A549 (cell line): ENCODE results near the gene APLP2. TPM values are rescaled to one million over a fixed set of nuclear protein-coding genes. Genes with fewer than 3 reads are reported as not detected.
A peak's percentile ranks its signal among the peaks of the same experiment; 100 is the strongest.

Experiments
- ATAC-seq, 2 experiments: fragments of 200-7000 bp in 1 of 2; fragments of >200 bp in 1 of 2; cut with Nextera tagmentation in 1 of 2; cut with Tn5 transposase in 1 of 2; 3 replicates each; pipeline versions ENCODE4 v1.8.0 to v1.9.1; 2018 to 2020; ENCODE audit warnings: mild to moderate bottlenecking in 1 of 2, moderate library complexity in 1 of 2
- CTCF ChIA-PET: fragments of 300-600 bp; sonication (Branson Sonifier 250); formaldehyde crosslinking; extraction: SDS; loops from one replicate; lab custom pipeline; 2021; ENCODE audit warnings: antibody characterized with exemption, inconsistent platforms; lab: Yijun Ruan, JAX
- POLR2A ChIA-PET: fragments of 350-600 bp; formaldehyde crosslinking; extraction: SDS; loops from one replicate; lab custom pipeline; 2021; ENCODE audit warnings: antibody characterized with exemption, inconsistent platforms; lab: Yijun Ruan, JAX
- DNase-seq, 2 experiments: peaks; one replicate each; pipeline versions ENCODE4 v3.0.0 to v3.0.0-alpha.2; 2011 to 2016; ENCODE audit warnings: low read depth in 1 of 2, low spot score in 1 of 2
- FAIRE-seq: peaks from 2 replicates; lab custom pipeline; 2011; peaks lifted over from hg19 to GRCh38; lab: Jason Lieb, UNC
- H3K27ac ChIP-seq, 2 experiments: fragments of >200 bp; sonication (Bioruptor Twin); formaldehyde crosslinking; 3 replicates each; pipeline ENCODE4 v1.5.1; 2016 to 2017
- H3K4me1 ChIP-seq: fragments of >200 bp; sonication (Bioruptor Twin); formaldehyde crosslinking; 3 replicates; pipeline ENCODE4 v1.6.1; 2016
- H3K4me2 ChIP-seq: fragments of >200 bp; sonication (Bioruptor Twin); formaldehyde crosslinking; 3 replicates; pipeline ENCODE4 v1.6.1; 2016
- H3K4me3 ChIP-seq: fragments of >200 bp; sonication (Bioruptor Twin); formaldehyde crosslinking; 3 replicates; pipeline ENCODE4 v1.5.1; 2016
- H3K9me3 ChIP-seq: fragments of >200 bp; sonication (Bioruptor Twin); formaldehyde crosslinking; 3 replicates; pipeline ENCODE4 v1.6.1; 2016
- CBX2 ChIP-seq: fragments of 200-600 bp; sonication (generic); IDR thresholded peaks from 2 replicates; pipeline ENCODE4 v1.6.1; 2016; ENCODE audit warnings: low read depth, mild to moderate bottlenecking, borderline replicate concordance
- CHD4 ChIP-seq: fragments of 200-600 bp; sonication (generic); IDR thresholded peaks from 2 replicates; pipeline ENCODE4 v1.6.1; 2016; ENCODE audit warnings: antibody characterized with exemption, mild to moderate bottlenecking, borderline replicate concordance
- EHMT2 ChIP-seq: fragments of 200-600 bp; sonication (generic); IDR thresholded peaks from 2 replicates; pipeline ENCODE4 v1.6.1; 2016; ENCODE audit warnings: antibody characterized with exemption, low read depth, mild to moderate bottlenecking, moderate library complexity
- EP300 ChIP-seq, 2 experiments: fragments of >200 bp; sonication (Bioruptor Twin); formaldehyde crosslinking; IDR thresholded peaks; 2 replicates in 1 of 2; 3 replicates in 1 of 2; pipeline ENCODE4 v1.6.1; 2016 to 2017
- FOSB ChIP-seq: fragments of 250-450 bp; sonication (Bioruptor Pico); IDR thresholded peaks from 2 replicates; pipeline ENCODE4 v1.5.0; 2020; ENCODE audit warnings: mild to moderate bottlenecking, moderate library complexity
- HDAC2 ChIP-seq: fragments of 200-600 bp; sonication (generic); IDR thresholded peaks from 2 replicates; pipeline ENCODE4 v1.6.1; 2016
- HEYL ChIP-seq: fragments of 250-450 bp; sonication (Bioruptor Pico); IDR thresholded peaks from 2 replicates; pipeline ENCODE4 v1.8.0; 2021; ENCODE audit warnings: mild to moderate bottlenecking, moderate library complexity
- HMGXB4 ChIP-seq: fragments of 250-450 bp; sonication (Bioruptor Pico); IDR thresholded peaks from 2 replicates; pipeline ENCODE4 v1.5.0; 2021; ENCODE audit warnings: mild to moderate bottlenecking, moderate library complexity, borderline replicate concordance
- HOXA7 ChIP-seq: fragments of 250-450 bp; sonication (Bioruptor Pico); IDR thresholded peaks from 2 replicates; pipeline ENCODE4 v1.5.0; 2020; ENCODE audit warnings: mild to moderate bottlenecking, moderate library complexity
- HOXB13 ChIP-seq: fragments of 250-450 bp; sonication (Bioruptor Pico); IDR thresholded peaks from 2 replicates; pipeline ENCODE4 v1.5.0; 2020; ENCODE audit warnings: low read depth, mild to moderate bottlenecking, moderate library complexity
- HOXB5 ChIP-seq: fragments of 250-450 bp; sonication (Bioruptor Pico); IDR thresholded peaks from 2 replicates; pipeline ENCODE4 v1.5.0; 2020; ENCODE audit warnings: mild to moderate bottlenecking, moderate library complexity
- JUN ChIP-seq, 2 experiments: fragments of >200 bp; sonication (Bioruptor Twin); formaldehyde crosslinking; IDR thresholded peaks; 2 replicates in 1 of 2; 3 replicates in 1 of 2; pipeline ENCODE4 v1.6.1; 2016 to 2017
- KDM1A ChIP-seq: fragments of 200-600 bp; sonication (generic); IDR thresholded peaks from 2 replicates; pipeline ENCODE4 v1.6.1; 2016; ENCODE audit warnings: low read depth, mild to moderate bottlenecking
- MAZ ChIP-seq: fragments of 150-350 bp; IDR thresholded peaks from 2 replicates; pipeline ENCODE4 v1.6.1; 2014; ENCODE audit warnings: antibody characterized with exemption, low read depth, low read length, borderline replicate concordance
- NFE2L2 ChIP-seq: fragments of 150-350 bp; conservative IDR thresholded peaks from 2 replicates; pipeline ENCODE4 v1.6.1; 2014; ENCODE audit warnings: low read length
- NPAS2 ChIP-seq: fragments of 250-450 bp; sonication (Bioruptor Pico); IDR thresholded peaks from 2 replicates; pipeline ENCODE4 v1.8.0; 2022; ENCODE audit warnings: mild to moderate bottlenecking, moderate library complexity, borderline replicate concordance
- POLR2A ChIP-seq: IDR thresholded peaks from 2 replicates; pipeline ENCODE4 v1.6.1; 2012; ENCODE audit warnings: mild to moderate bottlenecking, low read length
- RAD21 ChIP-seq, 2 experiments: fragments of >200 bp in 1 of 2; sonication (Bioruptor Twin) in 1 of 2; formaldehyde crosslinking in 1 of 2; IDR thresholded peaks in 1 of 2; conservative IDR thresholded peaks in 1 of 2; 2 replicates in 1 of 2; 3 replicates in 1 of 2; pipeline ENCODE4 v1.6.1; 2012 to 2018; ENCODE audit warnings: inconsistent platforms in 1 of 2
- REST ChIP-seq: fragments of 200-600 bp; sonication (generic); IDR thresholded peaks from 2 replicates; pipeline ENCODE4 v1.6.1; 2016; ENCODE audit warnings: antibody characterized with exemption, mild to moderate bottlenecking, moderate library complexity
- RFX5 ChIP-seq: fragments of 450-650 bp; IDR thresholded peaks from 2 replicates; pipeline ENCODE4 v1.7.1; 2014; ENCODE audit warnings: antibody characterized with exemption, mild to moderate bottlenecking, moderate library complexity
- WGBS: methylation state at CpG from one replicate; pipeline ENCODE4 v1.1.6; 2017; ENCODE audit errors: missing lambda C conversion rate; 5-methylcytosine and 5-hydroxymethylcytosine counted together
- polyA plus RNA-seq, 4 experiments: library from polyadenylated mRNA; depleted of rRNA in 3 of 4; stranded (reverse); fragments of >200 nt; fragmentation: RNase III in 1 of 4; extraction: RNeasy Plus Mini Kit Qiagen cat#74134 plus additional on column Dnase treatment in 1 of 4; gene quantifications; 2 replicates in 3 of 4; 3 replicates in 1 of 4; pipeline ENCODE4 v1.2.3, GENCODE V29; 2011 to 2017
- TF ChIP-seq, protein P1 (sequence below): IDR thresholded peaks from 2 replicates; pipeline ENCODE4 v1.6.1; 2012
- TF ChIP-seq, protein P2 (sequence below): fragments of >200 bp; sonication (Bioruptor Twin); formaldehyde crosslinking; IDR thresholded peaks from 3 replicates; pipeline ENCODE4 v1.5.1; 2016
- TF ChIP-seq, protein P3 (sequence below): fragments of >200 bp; sonication (Bioruptor Twin); formaldehyde crosslinking; IDR thresholded peaks from 3 replicates; pipeline ENCODE4 v1.6.1; 2016

The APLP2 gene
- polyA plus RNA-seq, 2 of the 4 experiments (the other 2 are of a cell fraction), result 166 to 203 TPM

- peaks cover 4% of the 10 kb centered on the region; the same call in 1 of the 3 replicates for H3K4me1 ChIP-seq
Observed at GRCh38 chr11:130066338-130066737, 3.4 kb upstream of the APLP2 start.

GRCh38 chr11:130068546-130068985, 1.1 kb upstream of the APLP2 start:
- peak overlapping the region; percentile 96 for H3K4me3 ChIP-seq
- TF ChIP-seq RFX5 (no peak), MAZ (no peak), HDAC2 (no peak), FOSB (no peak), CBX2 (no peak), CHD4 (no peak), KDM1A (no peak), JUN (IDR thresholded peaks at IDR 0.05) (no peak), HEYL (CRISPR knock-in tag) (no peak), NPAS2 (CRISPR knock-in tag) (no peak), HOXB13 (CRISPR knock-in tag) (no peak), HOXA7 (no peak), POLR2A (no peak), NFE2L2 (no peak)
- TF ChIP-seq, protein P1, sequence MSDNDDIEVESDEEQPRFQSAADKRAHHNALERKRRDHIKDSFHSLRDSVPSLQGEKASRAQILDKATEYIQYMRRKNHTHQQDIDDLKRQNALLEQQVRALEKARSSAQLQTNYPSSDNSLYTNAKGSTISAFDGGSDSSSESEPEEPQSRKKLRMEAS, result no peak
- TF ChIP-seq, protein P2, sequence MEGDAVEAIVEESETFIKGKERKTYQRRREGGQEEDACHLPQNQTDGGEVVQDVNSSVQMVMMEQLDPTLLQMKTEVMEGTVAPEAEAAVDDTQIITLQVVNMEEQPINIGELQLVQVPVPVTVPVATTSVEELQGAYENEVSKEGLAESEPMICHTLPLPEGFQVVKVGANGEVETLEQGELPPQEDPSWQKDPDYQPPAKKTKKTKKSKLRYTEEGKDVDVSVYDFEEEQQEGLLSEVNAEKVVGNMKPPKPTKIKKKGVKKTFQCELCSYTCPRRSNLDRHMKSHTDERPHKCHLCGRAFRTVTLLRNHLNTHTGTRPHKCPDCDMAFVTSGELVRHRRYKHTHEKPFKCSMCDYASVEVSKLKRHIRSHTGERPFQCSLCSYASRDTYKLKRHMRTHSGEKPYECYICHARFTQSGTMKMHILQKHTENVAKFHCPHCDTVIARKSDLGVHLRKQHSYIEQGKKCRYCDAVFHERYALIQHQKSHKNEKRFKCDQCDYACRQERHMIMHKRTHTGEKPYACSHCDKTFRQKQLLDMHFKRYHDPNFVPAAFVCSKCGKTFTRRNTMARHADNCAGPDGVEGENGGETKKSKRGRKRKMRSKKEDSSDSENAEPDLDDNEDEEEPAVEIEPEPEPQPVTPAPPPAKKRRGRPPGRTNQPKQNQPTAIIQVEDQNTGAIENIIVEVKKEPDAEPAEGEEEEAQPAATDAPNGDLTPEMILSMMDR, result no peak

More at GRCh38 chr11:130066338-130066737, 3.4 kb upstream of the APLP2 start:
- DNase-seq, result no peak
- TF ChIP-seq, protein P3, sequence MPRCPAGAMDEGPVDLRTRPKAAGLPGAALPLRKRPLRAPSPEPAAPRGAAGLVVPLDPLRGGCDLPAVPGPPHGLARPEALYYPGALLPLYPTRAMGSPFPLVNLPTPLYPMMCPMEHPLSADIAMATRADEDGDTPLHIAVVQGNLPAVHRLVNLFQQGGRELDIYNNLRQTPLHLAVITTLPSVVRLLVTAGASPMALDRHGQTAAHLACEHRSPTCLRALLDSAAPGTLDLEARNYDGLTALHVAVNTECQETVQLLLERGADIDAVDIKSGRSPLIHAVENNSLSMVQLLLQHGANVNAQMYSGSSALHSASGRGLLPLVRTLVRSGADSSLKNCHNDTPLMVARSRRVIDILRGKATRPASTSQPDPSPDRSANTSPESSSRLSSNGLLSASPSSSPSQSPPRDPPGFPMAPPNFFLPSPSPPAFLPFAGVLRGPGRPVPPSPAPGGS, result no peak
- TF ChIP-seq, protein P1, result no peak
- no peak for TF ChIP-seq EHMT2
- TF ChIP-seq FOSB, result no peak
- TF ChIP-seq RAD21 (conservative IDR thresholded peaks at IDR 0.05 in 1 of 2, IDR thresholded peaks at IDR 0.05 in 1 of 2), result no peak
- TF ChIP-seq EP300 (IDR thresholded peaks at IDR 0.05), result no peak
- TF ChIP-seq HOXB5 (CRISPR knock-in tag), result no peak
- TF ChIP-seq REST, result no peak
- no peak for TF ChIP-seq HMGXB4 (CRISPR knock-in tag)
- no peak for TF ChIP-seq HOXA7
- no peak for TF ChIP-seq NFE2L2
- TF ChIP-seq NPAS2 (CRISPR knock-in tag), result no peak
- no peak for ATAC-seq
- no peak for FAIRE-seq
- H3K27ac ChIP-seq, result no peak overlapping the region
- no peak overlapping the region for H3K4me3 ChIP-seq
- H3K4me2 ChIP-seq, result no peak overlapping the region
- WGBS, result 73% methylated on average over 5 of the region's 5 CpGs
- ChIA-PET CTCF (no interaction called here), POLR2A (interaction anchor here (0.6 kb wide), 3 partner anchors 13 to 242 kb away, joined by 3 to 6 read pairs (median 5); no protein-coding TSS in a partner anchor)
- H3K9me3 ChIP-seq, result no peaks in the 10 kb centered on the region

More at GRCh38 chr11:130068546-130068985, 1.1 kb upstream of the APLP2 start:
- peaks cover 4% of the 10 kb centered on the region; the same call in 1 of the 3 replicates for H3K4me1 ChIP-seq
- FAIRE-seq (no peak), ATAC-seq (no peak), DNase-seq (no peak)
- peak overlapping the region; percentile 82 to 89 for H3K27ac ChIP-seq
- H3K4me2 ChIP-seq, result peak overlapping the region; percentile 90
- CTCF ChIA-PET, result no interaction called here
- POLR2A ChIA-PET, result no interaction called here
- H3K9me3 ChIP-seq, result no peaks in the 10 kb centered on the region
- 94% methylated on average over 17 of the region's 18 CpGs for whole genome bisulfite sequencing
